Fibroblast of lung (primary cell): Measurements from ENCODE around the gene NFATC2IP. TPM values are rescaled to one million over a fixed set of nuclear protein-coding genes. Genes with fewer than 3 reads are reported as not detected.

Experiments
- DNase-seq, 2 donors: peaks; one replicate each; pipeline versions ENCODE4 v3.0.0 to v3.0.0-alpha.2; 2010; ENCODE audit warnings: low read depth in 2 of 2
- H2AFZ ChIP-seq: 2 replicates; pipeline ENCODE4 v1.5.1; 2012; ENCODE audit warnings: low read length, control low read depth, inconsistent platforms
- H3K27ac ChIP-seq: 2 replicates; pipeline ENCODE4 v1.5.1; 2011; ENCODE audit warnings: low read length, control low read depth; ENCODE audit not compliant: insufficient read depth
- H3K27me3 ChIP-seq: 2 replicates; pipeline ENCODE4 v1.5.1; 2011; ENCODE audit warnings: mild to moderate bottlenecking, low read length; ENCODE audit not compliant: control insufficient read depth, insufficient read depth
- H3K36me3 ChIP-seq: 2 replicates; pipeline ENCODE4 v1.5.1; 2011; ENCODE audit warnings: low read length; ENCODE audit not compliant: control insufficient read depth, insufficient read depth
- H3K4me1 ChIP-seq: 2 replicates; pipeline ENCODE4 v1.5.1; 2011; ENCODE audit warnings: low read length; ENCODE audit not compliant: control insufficient read depth, insufficient read depth; ENCODE audit errors: extremely low read depth
- H3K4me2 ChIP-seq: 2 replicates; pipeline ENCODE4 v1.5.1; 2011; ENCODE audit warnings: low read length, control low read depth; ENCODE audit not compliant: insufficient read depth; ENCODE audit errors: extremely low read depth
- H3K4me3 ChIP-seq, 4 experiments: fragments of 200-600 bp in 1 of 4; sonication (generic) in 1 of 4; replicated peaks in 1 of 4; 2 replicates each; pipeline ENCODE4 v1.5.1; 2011 to 2016; ENCODE audit warnings: low read length in 4 of 4, low read depth in 3 of 4, mild to moderate bottlenecking in 3 of 4, control low read depth in 2 of 4, inconsistent platforms in 1 of 4, mixed read lengths in 1 of 4; ENCODE audit not compliant: insufficient read depth in 1 of 4; ENCODE audit errors: control extremely low read depth in 1 of 4
- H3K79me2 ChIP-seq: 2 replicates; pipeline ENCODE4 v1.5.1; 2012; ENCODE audit warnings: mild to moderate bottlenecking, low read length, inconsistent platforms; ENCODE audit not compliant: control insufficient read depth, insufficient read depth
- H3K9ac ChIP-seq: 2 replicates; pipeline ENCODE4 v1.5.1; 2011; ENCODE audit warnings: mild to moderate bottlenecking, low read length, control low read depth; ENCODE audit not compliant: insufficient read depth
- H3K9me3 ChIP-seq: 2 replicates; pipeline ENCODE4 v1.5.1; 2012; ENCODE audit warnings: low read depth, low read length; ENCODE audit not compliant: control insufficient read depth, insufficient read depth
- H4K20me1 ChIP-seq: 2 replicates; pipeline ENCODE4 v1.5.1; 2011; ENCODE audit warnings: low read length; ENCODE audit not compliant: control insufficient read depth, insufficient read depth; ENCODE audit errors: extremely low read depth
- EZH2 ChIP-seq: IDR thresholded peaks from 2 replicates; pipeline ENCODE4 v1.5.1; 2012; ENCODE audit warnings: low read length, control low read depth, mild to moderate bottlenecking; ENCODE audit errors: missing control alignments
- polyA plus RNA-seq, 2 donors: library from polyadenylated mRNA; depleted of rRNA in 1 of 2; stranded (reverse) in 1 of 2; unstranded in 1 of 2; fragments of >200 nt; gene quantifications; 2 replicates each; pipeline ENCODE4 v1.2.1, GENCODE V29; 2011 to 2012; ENCODE audit warnings: missing spikeins in 1 of 2
- total RNA-seq: library from RNA; depleted of rRNA; stranded (reverse); fragments of >200 nt; gene quantifications from 2 replicates; pipeline ENCODE4 v1.2.1, GENCODE V29; 2014
- TF ChIP-seq, protein P1 (sequence below), 2 donors: IDR thresholded peaks in 1 of 2; conservative IDR thresholded peaks in 1 of 2; 1 replicate in 1 of 2; 2 replicates in 1 of 2; pipeline ENCODE4 v1.5.1; 2011 to 2012; ENCODE audit warnings: low read length in 2 of 2, control low read depth in 1 of 2, inconsistent platforms in 1 of 2, low read depth in 1 of 2, mild to moderate bottlenecking in 1 of 2

The NFATC2IP gene
- total and polyA plus RNA-seq, 2 donors (not counting 1 experiment from before 2014, with no cell fraction given) = 16.0 to 25.6 TPM

DNA sequence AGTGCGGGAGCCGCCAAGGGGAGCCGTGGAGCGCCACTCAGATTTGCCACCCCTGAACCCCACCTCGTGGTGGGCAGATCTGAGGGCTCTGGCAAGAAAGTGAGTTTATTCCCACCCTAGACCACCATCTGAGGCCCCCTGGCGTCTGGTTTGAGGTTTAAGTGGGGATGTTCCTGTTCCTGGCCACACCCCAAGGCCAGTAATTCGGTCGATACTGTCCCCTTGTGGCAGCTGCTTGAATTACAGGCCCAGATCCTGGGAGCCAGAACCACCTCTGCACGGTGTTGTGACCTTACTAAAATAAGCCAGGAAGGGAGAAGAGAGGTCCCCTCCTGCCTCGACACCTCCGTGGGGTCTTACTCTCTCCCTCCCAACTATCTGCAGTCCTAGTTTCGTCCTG lies 30.8 kb downstream of the NFATC2IP start:
- TF ChIP-seq, protein P1, sequence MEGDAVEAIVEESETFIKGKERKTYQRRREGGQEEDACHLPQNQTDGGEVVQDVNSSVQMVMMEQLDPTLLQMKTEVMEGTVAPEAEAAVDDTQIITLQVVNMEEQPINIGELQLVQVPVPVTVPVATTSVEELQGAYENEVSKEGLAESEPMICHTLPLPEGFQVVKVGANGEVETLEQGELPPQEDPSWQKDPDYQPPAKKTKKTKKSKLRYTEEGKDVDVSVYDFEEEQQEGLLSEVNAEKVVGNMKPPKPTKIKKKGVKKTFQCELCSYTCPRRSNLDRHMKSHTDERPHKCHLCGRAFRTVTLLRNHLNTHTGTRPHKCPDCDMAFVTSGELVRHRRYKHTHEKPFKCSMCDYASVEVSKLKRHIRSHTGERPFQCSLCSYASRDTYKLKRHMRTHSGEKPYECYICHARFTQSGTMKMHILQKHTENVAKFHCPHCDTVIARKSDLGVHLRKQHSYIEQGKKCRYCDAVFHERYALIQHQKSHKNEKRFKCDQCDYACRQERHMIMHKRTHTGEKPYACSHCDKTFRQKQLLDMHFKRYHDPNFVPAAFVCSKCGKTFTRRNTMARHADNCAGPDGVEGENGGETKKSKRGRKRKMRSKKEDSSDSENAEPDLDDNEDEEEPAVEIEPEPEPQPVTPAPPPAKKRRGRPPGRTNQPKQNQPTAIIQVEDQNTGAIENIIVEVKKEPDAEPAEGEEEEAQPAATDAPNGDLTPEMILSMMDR (conservative IDR thresholded peaks at IDR 0.05 in 1 of 2, IDR thresholded peaks at IDR 0.05 in 1 of 2; ENCODE audit: low read depth in 1 of 2, low read length in 2 of 2) = peak; percentile 44 to 68
- no peak for TF ChIP-seq EZH2
- no peaks in the 10 kb centered on the region for H3K27me3 ChIP-seq
- no peak overlapping the region for H3K4me3 ChIP-seq
- DNase-seq = no peak
- H4K20me1 ChIP-seq = no peaks in the 10 kb centered on the region
- no peaks in the 10 kb centered on the region for H3K9me3 ChIP-seq
- no peak overlapping the region for H2AFZ ChIP-seq
- H3K36me3 ChIP-seq = peaks cover 25% of the 10 kb centered on the region
- no peak overlapping the region for H3K4me2 ChIP-seq
- no peaks in the 10 kb centered on the region for H3K4me1 ChIP-seq
- H3K79me2 ChIP-seq = peaks cover 8% of the 10 kb centered on the region
- H3K9ac ChIP-seq = no peak overlapping the region
- no peak overlapping the region for H3K27ac ChIP-seq

GRCh38 chr16:28982418-28982817 lies 31.7 kb downstream of the NFATC2IP start:
- H3K79me2 ChIP-seq = peaks cover 2% of the 10 kb centered on the region
- no peak for DNase-seq

GRCh38 chr16:28982949-28983348 lies 32.2 kb downstream of the NFATC2IP start:
- Histone ChIP-seq H3K27me3 (no peaks in the 10 kb centered on the region), H3K27ac (no peak overlapping the region), H2AFZ (no peak overlapping the region), H3K4me2 (no peak overlapping the region), H3K36me3 (peaks cover 23% of the 10 kb centered on the region), H4K20me1 (no peaks in the 10 kb centered on the region), H3K79me2 (peaks cover 2% of the 10 kb centered on the region), H3K9me3 (no peaks in the 10 kb centered on the region), H3K4me1 (no peaks in the 10 kb centered on the region), H3K4me3 (no peak overlapping the region), H3K9ac (no peak overlapping the region)
- TF ChIP-seq, protein P1 (conservative IDR thresholded peaks at IDR 0.05 in 1 of 2, IDR thresholded peaks at IDR 0.05 in 1 of 2; ENCODE audit: low read depth in 1 of 2, low read length in 2 of 2) = no peak
- no peak for TF ChIP-seq EZH2
- DNase-seq = no peak

More at GRCh38 chr16:28982418-28982817, 31.7 kb downstream of the NFATC2IP start:
- Histone ChIP-seq H3K4me3 (no peak overlapping the region), H3K27me3 (no peaks in the 10 kb centered on the region), H3K36me3 (peaks cover 24% of the 10 kb centered on the region), H2AFZ (no peak overlapping the region), H3K9me3 (no peaks in the 10 kb centered on the region), H3K9ac (no peak overlapping the region), H4K20me1 (no peaks in the 10 kb centered on the region), H3K4me1 (no peaks in the 10 kb centered on the region), H3K27ac (no peak overlapping the region), H3K4me2 (no peak overlapping the region)
- TF ChIP-seq, protein P1 (conservative IDR thresholded peaks at IDR 0.05 in 1 of 2, IDR thresholded peaks at IDR 0.05 in 1 of 2; ENCODE audit: low read depth in 1 of 2, low read length in 2 of 2) = no peak
- TF ChIP-seq EZH2 = no peak
